ENCODE data around the gene LYL1. TPM values are rescaled to one million over a fixed set of nuclear protein-coding genes. Genes with fewer than 3 reads are reported as not detected.

LYL1 gene
- total and polyA plus RNA-seq, 2 of the 13 experiments (the other 11 are each of a cell fraction or from before 2014, with no cell fraction given) = 0.75 to 0.92 TPM

DNA sequence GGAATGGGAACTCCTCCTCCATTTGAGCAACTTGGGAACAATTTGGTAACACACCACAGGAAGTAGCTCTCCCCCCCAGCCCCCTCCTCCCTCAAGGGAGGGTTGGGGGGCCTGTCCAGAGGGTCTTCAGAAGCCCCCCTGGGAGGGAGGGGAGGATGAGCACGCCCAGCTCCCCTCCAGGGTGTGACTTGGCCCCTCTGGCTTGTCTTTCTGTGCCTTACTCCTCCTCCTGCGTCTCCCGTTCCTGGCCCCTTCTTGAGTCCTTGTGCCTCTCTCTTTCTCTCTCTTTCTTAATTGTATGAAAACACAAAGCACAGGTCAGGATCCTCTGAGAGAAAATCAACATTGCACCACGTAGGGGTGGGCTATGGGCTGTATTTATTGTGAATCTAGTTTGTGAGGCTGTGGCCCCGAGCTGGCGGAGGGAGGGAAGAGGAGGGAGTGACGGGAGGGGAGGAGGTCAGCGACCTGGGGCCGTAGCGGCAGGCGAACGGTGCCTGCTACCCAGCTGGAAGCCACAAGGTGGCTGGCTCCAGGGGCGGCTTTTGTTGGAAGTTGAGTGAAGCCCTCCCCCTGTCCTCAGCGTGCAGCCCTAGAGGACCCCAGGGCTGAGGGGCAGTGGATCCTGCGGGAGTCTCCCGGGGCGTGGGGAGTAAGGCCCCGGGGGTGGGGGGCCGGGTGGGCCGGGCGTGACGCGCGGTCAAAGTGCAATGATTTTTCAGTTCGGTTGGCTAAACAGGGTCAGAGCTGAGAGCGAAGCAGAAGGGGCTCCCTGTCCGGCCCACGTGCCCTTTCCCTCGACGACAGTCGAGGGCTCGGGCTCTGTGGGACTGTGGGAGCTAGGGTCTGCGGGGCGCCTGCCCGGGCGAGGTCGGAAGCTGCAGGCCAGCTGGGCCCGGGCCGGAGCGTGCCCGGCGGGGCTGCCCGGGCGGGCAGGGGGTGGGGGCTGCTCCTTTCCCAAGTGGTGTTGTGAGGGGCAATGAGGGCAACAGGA is 6.4 kb downstream of the LYL1 start (continued):
- TF ChIP-seq, protein P1, sequence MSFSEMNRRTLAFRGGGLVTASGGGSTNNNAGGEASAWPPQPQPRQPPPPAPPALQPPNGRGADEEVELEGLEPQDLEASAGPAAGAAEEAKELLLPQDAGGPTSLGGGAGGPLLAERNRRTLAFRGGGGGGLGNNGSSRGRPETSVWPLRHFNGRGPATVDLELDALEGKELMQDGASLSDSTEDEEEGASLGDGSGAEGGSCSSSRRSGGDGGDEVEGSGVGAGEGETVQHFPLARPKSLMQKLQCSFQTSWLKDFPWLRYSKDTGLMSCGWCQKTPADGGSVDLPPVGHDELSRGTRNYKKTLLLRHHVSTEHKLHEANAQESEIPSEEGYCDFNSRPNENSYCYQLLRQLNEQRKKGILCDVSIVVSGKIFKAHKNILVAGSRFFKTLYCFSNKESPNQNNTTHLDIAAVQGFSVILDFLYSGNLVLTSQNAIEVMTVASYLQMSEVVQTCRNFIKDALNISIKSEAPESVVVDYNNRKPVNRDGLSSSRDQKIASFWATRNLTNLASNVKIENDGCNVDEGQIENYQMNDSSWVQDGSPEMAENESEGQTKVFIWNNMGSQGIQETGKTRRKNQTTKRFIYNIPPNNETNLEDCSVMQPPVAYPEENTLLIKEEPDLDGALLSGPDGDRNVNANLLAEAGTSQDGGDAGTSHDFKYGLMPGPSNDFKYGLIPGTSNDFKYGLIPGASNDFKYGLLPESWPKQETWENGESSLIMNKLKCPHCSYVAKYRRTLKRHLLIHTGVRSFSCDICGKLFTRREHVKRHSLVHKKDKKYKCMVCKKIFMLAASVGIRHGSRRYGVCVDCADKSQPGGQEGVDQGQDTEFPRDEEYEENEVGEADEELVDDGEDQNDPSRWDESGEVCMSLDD (CRISPR knock-in tag; IDR thresholded peaks at IDR 0.05; ENCODE audit: borderline replicate concordance) = no peak
- TF ChIP-seq, protein P2, sequence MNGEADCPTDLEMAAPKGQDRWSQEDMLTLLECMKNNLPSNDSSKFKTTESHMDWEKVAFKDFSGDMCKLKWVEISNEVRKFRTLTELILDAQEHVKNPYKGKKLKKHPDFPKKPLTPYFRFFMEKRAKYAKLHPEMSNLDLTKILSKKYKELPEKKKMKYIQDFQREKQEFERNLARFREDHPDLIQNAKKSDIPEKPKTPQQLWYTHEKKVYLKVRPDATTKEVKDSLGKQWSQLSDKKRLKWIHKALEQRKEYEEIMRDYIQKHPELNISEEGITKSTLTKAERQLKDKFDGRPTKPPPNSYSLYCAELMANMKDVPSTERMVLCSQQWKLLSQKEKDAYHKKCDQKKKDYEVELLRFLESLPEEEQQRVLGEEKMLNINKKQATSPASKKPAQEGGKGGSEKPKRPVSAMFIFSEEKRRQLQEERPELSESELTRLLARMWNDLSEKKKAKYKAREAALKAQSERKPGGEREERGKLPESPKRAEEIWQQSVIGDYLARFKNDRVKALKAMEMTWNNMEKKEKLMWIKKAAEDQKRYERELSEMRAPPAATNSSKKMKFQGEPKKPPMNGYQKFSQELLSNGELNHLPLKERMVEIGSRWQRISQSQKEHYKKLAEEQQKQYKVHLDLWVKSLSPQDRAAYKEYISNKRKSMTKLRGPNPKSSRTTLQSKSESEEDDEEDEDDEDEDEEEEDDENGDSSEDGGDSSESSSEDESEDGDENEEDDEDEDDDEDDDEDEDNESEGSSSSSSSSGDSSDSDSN (CRISPR knock-in tag; IDR thresholded peaks at IDR 0.05) = peak; percentile 29; the same call in 1 of the 2 replicates
- TF ChIP-seq ZBTB8A (CRISPR knock-in tag; IDR thresholded peaks at IDR 0.05; ENCODE audit: borderline replicate concordance, low read depth) (no peak), ZNF776 (CRISPR knock-in tag; IDR thresholded peaks at IDR 0.05) (no peak), HNRNPK (IDR thresholded peaks at IDR 0.05; ENCODE audit: low read depth, low read length, poor library complexity, severe bottlenecking) (no peak), DPF2 (CRISPR knock-in tag; IDR thresholded peaks at IDR 0.05; ENCODE audit: borderline replicate concordance, low read depth) (no peak), MATR3 (CRISPR knock-in tag; IDR thresholded peaks at IDR 0.05) (no peak), MTA1 (CRISPR knock-in tag; IDR thresholded peaks at IDR 0.05; ENCODE audit: borderline replicate concordance) (no peak), ZNF703 (CRISPR knock-in tag; IDR thresholded peaks at IDR 0.05; ENCODE audit: borderline replicate concordance) (no peak), MAZ (IDR thresholded peaks at IDR 0.05; ENCODE audit: borderline replicate concordance, low read depth, low read length) (peak; percentile 76; the same call in 1 of the 2 replicates), MAZ (CRISPR knock-in tag; IDR thresholded peaks at IDR 0.05; ENCODE audit: low read depth) (no peak; the same call in 1 of the 2 replicates), KLF9 (CRISPR knock-in tag; IDR thresholded peaks at IDR 0.05; ENCODE audit: low read depth) (no peak), CEBPG (CRISPR knock-in tag; IDR thresholded peaks at IDR 0.05) (no peak)
- TF ChIP-seq, protein P3, sequence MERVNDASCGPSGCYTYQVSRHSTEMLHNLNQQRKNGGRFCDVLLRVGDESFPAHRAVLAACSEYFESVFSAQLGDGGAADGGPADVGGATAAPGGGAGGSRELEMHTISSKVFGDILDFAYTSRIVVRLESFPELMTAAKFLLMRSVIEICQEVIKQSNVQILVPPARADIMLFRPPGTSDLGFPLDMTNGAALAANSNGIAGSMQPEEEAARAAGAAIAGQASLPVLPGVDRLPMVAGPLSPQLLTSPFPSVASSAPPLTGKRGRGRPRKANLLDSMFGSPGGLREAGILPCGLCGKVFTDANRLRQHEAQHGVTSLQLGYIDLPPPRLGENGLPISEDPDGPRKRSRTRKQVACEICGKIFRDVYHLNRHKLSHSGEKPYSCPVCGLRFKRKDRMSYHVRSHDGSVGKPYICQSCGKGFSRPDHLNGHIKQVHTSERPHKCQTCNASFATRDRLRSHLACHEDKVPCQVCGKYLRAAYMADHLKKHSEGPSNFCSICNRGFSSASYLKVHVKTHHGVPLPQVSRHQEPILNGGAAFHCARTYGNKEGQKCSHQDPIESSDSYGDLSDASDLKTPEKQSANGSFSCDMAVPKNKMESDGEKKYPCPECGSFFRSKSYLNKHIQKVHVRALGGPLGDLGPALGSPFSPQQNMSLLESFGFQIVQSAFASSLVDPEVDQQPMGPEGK (CRISPR knock-in tag; IDR thresholded peaks at IDR 0.05) = peak; percentile 71
